GM21526 (cell line): ENCODE data around the gene GALNT7.
"Not testable (repeated sequence)": the region's sequence is repeated elsewhere in the genome, so short reads cannot be mapped to it uniquely, and the experiment has no call there.

Source experiments
- ATAC-seq: cut with Tn5 transposase; IDR thresholded peaks from one replicate; pipeline ENCODE4 v1.9.1; 2021; ENCODE audit warnings: moderate library complexity; ENCODE audit not compliant: unreplicated experiment, low FRiP score

Gene GALNT7

DNA sequence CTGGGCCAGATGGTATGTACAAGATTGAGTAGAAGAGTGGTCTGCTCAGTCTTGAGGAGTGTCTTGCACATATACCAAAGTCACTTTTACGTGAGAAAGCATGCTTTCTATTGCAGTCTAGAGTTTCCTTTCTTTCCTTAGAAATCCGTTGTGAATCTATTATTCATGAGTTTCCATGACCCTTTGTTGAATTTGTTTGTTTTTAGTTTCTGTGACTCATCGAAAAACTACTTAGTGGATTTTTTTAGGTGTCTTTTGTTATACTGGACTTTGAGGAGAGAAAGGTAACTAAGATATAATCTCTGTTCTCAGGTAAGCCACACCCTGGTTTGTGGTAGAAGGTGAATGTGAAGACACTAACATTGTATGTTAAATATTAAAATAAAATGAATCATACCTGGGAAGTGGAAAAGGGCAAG lies 23.0 kb downstream of the GALNT7 start:
- ATAC-seq, result no peak

GRCh38 chr4:173192375-173193162 lies 24.0 kb downstream of the GALNT7 start:
- ATAC-seq, result no peak

DNA sequence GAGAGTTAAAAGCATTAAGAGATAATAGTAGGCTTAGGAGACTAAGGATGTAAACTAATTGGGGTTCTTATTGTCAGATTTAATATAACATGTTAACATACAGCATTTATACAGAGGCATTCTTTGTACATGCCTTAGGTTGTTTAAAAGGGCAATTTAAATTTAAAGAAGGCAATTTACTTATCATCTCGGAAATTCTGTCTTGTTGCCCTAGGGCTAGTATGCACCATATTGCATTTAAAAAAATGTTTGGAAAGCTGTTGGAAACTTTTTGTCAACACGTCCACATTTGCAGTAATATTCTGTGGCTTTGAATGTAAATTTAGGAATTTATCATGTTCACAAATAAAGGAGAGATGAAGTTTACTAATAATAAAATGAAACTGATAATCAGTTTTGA lies 25.5 kb downstream of the GALNT7 start:
- no peak for ATAC-seq

DNA sequence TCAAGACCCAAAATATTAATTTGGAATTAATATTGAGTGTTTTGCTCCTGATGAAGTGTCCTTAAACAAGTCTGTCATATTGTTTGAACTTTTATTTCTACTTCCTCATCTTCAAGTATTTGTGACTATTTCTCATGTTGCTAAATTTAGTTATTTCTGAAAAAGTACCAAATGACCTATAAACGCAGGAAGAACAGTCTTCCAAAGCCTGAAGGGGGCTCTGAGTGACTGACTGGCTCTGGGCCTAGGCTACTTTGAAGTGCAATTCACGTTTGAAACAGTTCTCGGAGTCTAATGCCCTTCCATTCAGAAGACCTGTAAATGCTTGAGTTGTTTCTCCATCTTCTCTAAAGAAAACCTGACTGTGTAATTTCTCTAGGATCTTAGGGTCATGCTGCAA lies 26.5 kb downstream of the GALNT7 start:
- no peak for ATAC-seq

- no peak for ATAC-seq
These were observed 30.9 kb downstream of the GALNT7 start for GRCh38 chr4:173199553-173199952.

- no peak for ATAC-seq
These were observed 31.7 kb downstream of the GALNT7 start for GRCh38 chr4:173200103-173200884.

GRCh38 chr4:173202395-173202794 lies 33.8 kb downstream of the GALNT7 start:
- no peak for ATAC-seq

- ATAC-seq, result no peak
These were observed 37.0 kb downstream of the GALNT7 start for GRCh38 chr4:173205656-173206055.

- no peak for ATAC-seq
These were observed 39.8 kb downstream of the GALNT7 start for GRCh38 chr4:173208420-173208819.

DNA sequence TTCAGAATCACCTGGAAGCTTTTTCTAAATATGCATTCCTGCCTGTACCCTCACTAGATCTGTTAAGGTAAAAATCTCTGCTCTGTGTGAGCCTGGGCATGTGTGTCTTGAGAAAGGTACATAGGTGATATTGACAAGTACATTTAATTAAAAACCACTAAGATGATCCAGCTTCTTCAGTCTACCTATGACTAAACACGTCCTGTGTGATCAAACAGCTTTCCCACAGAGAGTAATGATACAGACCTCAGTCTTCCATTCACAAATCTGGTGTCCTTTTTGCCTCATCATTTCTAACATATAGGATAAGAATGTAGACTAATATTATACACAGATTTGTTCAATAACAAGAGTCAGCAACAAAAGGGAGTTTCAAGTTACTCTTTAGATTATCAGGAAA lies 42.6 kb downstream of the GALNT7 start:
- ATAC-seq, result no peak

- ATAC-seq, result no peak
These were observed 43.2 kb downstream of the GALNT7 start for GRCh38 chr4:173211838-173212237.

DNA sequence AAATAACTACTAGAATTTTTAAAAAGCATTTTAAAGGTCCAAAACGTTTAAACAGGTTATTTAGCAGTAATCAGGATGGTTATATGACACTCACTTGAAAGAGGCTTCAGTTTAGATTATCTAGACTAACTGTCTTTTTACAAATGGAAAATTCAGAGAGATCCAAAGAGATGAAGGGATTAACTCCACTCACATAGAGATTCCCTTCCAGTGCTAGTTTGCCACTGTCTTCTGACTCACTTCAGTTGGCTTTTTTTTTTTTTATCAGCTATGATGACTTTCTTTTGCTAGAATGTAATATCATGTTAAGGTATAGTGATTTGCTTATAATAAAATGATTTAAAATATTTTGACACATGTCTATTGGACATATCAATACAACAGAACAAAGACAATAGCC lies 43.8 kb downstream of the GALNT7 start:
- no peak for ATAC-seq

DNA sequence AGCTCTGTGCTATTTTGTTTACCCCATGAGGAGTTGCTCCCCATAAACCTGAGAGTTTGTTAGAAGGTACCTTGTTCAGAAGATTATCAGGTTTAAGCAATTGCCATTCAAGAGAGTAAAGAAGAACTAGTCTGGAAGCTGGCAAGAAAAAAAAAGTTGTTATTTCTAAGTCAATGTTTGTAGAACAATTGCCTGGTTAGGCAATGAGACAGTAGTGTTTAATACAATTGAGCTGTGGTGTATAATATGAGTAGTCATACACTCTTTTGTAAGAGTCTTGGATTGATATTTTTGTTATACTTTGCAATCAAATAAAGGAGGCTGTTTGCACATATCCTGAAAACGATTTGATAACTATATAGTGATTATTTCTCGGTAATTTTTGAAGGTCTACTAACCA lies 44.7 kb downstream of the GALNT7 start:
- ATAC-seq, result no peak

GRCh38 chr4:173214231-173214630 lies 45.6 kb downstream of the GALNT7 start:
- no peak for ATAC-seq

DNA sequence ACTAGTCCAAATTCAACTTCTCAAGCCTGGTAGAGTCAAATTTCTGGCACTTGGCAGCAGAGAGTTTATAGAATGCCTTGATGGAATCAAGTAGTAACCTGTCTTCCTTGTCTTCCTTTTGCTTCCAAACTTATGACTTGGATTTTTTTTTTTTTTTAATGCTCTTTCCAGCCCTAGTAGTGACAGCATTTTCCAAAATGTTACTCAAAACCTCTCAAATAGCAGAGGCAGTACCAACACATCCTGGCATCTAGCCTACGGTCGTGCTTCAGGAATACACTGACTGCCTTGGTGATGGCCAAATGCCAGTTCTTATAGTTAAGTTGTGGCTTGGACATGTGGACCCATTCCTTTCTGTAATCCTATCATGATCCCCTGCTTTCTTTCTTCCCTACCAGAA lies 46.0 kb downstream of the GALNT7 start:
- no peak for ATAC-seq

DNA sequence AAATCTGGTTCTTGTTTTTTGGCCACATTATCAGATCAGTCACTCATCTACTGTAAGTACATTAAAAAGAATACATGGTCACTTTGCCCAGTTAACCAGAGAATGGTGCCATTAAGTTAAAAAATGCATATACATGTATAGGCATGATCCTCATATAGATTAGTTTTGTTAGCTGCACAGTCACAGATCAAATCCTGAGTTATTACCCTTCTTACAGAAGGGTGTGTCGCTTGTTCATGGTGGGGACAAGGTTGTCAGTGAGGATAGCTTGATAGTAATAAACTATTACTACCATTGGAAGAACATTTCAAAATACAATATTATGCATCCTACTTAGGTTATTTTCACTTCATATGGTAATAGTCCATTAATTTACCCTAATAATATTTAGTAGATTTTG lies 48.5 kb downstream of the GALNT7 start:
- no peak for ATAC-seq

DNA sequence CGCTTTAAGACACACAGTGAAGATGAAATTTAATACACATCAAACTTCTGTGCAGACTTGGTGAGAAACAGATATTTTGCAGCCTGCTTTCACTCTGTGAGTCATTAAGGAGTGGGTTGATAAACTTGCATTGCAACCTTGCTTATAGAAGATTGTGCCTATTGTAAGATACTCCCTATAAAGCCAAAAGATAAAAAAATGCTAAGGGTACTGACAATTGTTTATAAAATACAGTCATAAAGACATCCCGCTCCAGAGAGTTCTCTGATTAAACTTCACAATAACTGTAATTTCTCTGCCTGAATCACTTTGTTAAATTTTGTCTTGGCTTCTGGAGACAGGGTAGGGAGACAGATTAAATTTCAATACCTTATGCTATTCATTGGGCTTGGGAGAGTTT lies 49.1 kb downstream of the GALNT7 start:
- ATAC-seq, result no peak

- no peak for ATAC-seq
These were observed 50.0 kb downstream of the GALNT7 start for GRCh38 chr4:173218411-173219125.

- ATAC-seq, result not testable (repeated sequence)
These were observed 50.5 kb downstream of the GALNT7 start for GRCh38 chr4:173219126-173219437.

DNA sequence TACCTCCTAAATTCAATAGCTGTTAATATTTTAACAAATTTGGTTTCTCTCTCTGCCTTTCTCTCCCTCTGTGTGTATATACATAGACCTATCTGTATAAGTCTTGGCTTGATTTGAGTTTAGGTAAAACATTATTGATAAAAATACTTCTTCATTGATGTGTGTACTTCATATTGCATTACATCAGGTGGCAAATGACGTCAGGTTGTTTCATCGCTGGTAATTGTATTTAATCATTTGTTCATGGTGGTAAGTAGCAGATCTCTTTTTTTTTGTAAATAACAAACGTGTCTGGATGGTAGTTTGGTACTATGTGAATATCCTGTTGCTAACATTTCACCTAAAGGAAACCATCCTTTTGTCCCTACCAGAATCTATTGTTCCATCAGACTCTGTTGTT lies 55.1 kb downstream of the GALNT7 start:
- no peak for ATAC-seq

DNA sequence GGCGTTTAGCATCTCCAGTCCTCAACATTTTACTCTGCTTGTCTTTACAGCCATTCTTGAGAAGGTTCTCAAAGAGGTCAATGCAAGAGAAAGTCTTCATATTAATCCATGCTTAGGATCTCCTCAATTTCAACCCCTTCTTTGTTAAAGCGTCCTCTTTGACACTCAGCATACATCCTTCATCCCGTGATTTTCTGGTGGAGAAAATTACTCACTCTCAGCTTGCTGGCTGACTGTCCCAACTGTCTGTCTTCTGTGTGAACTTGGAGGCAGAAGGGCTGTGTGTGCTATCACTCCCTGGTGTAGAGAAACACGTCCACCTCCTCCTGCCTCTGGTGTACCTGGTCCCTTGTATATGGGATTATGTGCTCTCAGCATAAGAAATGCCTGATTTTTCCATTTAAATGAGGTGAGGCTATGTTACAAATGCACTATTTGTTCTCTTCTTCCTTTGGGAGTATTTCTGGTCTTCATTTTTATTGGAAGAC lies 57.8 kb downstream of the GALNT7 start:
- ATAC-seq, result no peak
